Ishikawa (cell line): ENCODE measurements around the gene CBX4.

Source experiments
- CREB1 ChIP-seq: IDR thresholded peaks from 2 replicates; pipeline ENCODE4 v1.6.1; 2012; ENCODE audit warnings: low read depth
- TAF1 ChIP-seq: IDR thresholded peaks from 2 replicates; pipeline ENCODE4 v1.6.1; 2012; ENCODE audit warnings: low read depth, mild to moderate bottlenecking
- ZBTB7A ChIP-seq: IDR thresholded peaks from 2 replicates; pipeline ENCODE4 v1.6.1; 2012; ENCODE audit warnings: low read depth

- TF ChIP-seq TAF1 (no peak), CREB1 (no peak), ZBTB7A (peak; percentile 11; the same call in 1 of the 2 replicates)
Observed at GRCh38 chr17:79811868-79812352, 27.3 kb downstream of the CBX4 start.
